Chondrocyte (in vitro differentiated cells): ENCODE data around the gene ASRGL1. TPM values are rescaled to one million over a fixed set of nuclear protein-coding genes. Genes with fewer than 3 reads are reported as not detected.
"Not testable (repeated sequence)": the region's sequence is repeated elsewhere in the genome, so short reads cannot be mapped to it uniquely, and the experiment has no call there.

Experiments used
- DNase-seq: peaks from one replicate; pipeline ENCODE4 v3.0.0; 2021; ENCODE audit warnings: mixed read lengths, low spot score
- H3K27ac Mint-ChIP-seq: one replicate; pipeline ENCODE4 v1.8.0; 2021; ENCODE audit warnings: mild to moderate bottlenecking, moderate library complexity, mixed read lengths; ENCODE audit not compliant: unreplicated experiment
- H3K27me3 Mint-ChIP-seq: 2 replicates; pipeline ENCODE4 v1.8.0; 2021; ENCODE audit warnings: low read depth, mixed read lengths
- H3K36me3 Mint-ChIP-seq: 2 replicates; pipeline ENCODE4 v1.8.0; 2021; ENCODE audit warnings: low read depth, mixed read lengths
- H3K4me1 Mint-ChIP-seq: 2 replicates; pipeline ENCODE4 v1.8.0; 2021; ENCODE audit warnings: low read depth, mild to moderate bottlenecking, mixed read lengths
- H3K4me3 Mint-ChIP-seq: one replicate; pipeline ENCODE4 v1.8.0; 2021; ENCODE audit warnings: mild to moderate bottlenecking, moderate library complexity, mixed read lengths; ENCODE audit not compliant: unreplicated experiment
- H3K9me3 Mint-ChIP-seq: 2 replicates; pipeline ENCODE4 v1.8.0; 2021; ENCODE audit warnings: low read depth, mixed read lengths
- total RNA-seq: library from RNA; stranded (reverse); gene quantifications from 3 replicates; pipeline ENCODE4 v1.2.1, GENCODE V29; 2021
- TF ChIP-seq, protein P1 (sequence below): fragments of 200-600 bp; sonication (generic); IDR thresholded peaks from 2 replicates; pipeline ENCODE4 v1.5.0; 2021; ENCODE audit warnings: antibody characterized with exemption, mild to moderate bottlenecking, moderate library complexity

Gene ASRGL1
- total RNA-seq, 1 donor from 2014 or later = 6.0 TPM

- H3K4me1 Mint-ChIP-seq = no peaks in the 10 kb centered on the region
- H3K4me3 Mint-ChIP-seq = no peak overlapping the region
- TF ChIP-seq, protein P1, sequence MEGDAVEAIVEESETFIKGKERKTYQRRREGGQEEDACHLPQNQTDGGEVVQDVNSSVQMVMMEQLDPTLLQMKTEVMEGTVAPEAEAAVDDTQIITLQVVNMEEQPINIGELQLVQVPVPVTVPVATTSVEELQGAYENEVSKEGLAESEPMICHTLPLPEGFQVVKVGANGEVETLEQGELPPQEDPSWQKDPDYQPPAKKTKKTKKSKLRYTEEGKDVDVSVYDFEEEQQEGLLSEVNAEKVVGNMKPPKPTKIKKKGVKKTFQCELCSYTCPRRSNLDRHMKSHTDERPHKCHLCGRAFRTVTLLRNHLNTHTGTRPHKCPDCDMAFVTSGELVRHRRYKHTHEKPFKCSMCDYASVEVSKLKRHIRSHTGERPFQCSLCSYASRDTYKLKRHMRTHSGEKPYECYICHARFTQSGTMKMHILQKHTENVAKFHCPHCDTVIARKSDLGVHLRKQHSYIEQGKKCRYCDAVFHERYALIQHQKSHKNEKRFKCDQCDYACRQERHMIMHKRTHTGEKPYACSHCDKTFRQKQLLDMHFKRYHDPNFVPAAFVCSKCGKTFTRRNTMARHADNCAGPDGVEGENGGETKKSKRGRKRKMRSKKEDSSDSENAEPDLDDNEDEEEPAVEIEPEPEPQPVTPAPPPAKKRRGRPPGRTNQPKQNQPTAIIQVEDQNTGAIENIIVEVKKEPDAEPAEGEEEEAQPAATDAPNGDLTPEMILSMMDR = no peak
- no peak for DNase-seq
- H3K36me3 Mint-ChIP-seq = peaks cover 2% of the 10 kb centered on the region
- no peak overlapping the region for H3K27ac Mint-ChIP-seq
- H3K9me3 Mint-ChIP-seq = no peaks in the 10 kb centered on the region
- H3K27me3 Mint-ChIP-seq = no peaks in the 10 kb centered on the region
Measured at GRCh38 chr11:62359475-62359874, 22.2 kb downstream of the ASRGL1 start.

GRCh38 chr11:62360685-62361084 is 23.4 kb downstream of the ASRGL1 start:
- no peak for DNase-seq
- no peak overlapping the region for H3K4me3 Mint-ChIP-seq
- H3K4me1 Mint-ChIP-seq = no peaks in the 10 kb centered on the region
- no peaks in the 10 kb centered on the region for H3K9me3 Mint-ChIP-seq
- H3K27ac Mint-ChIP-seq = no peak overlapping the region
- H3K36me3 Mint-ChIP-seq = peaks cover 2% of the 10 kb centered on the region
- H3K27me3 Mint-ChIP-seq = no peaks in the 10 kb centered on the region
- TF ChIP-seq, protein P1 = no peak

- H3K36me3 Mint-ChIP-seq, DNase-seq, H3K27me3 Mint-ChIP-seq, H3K9me3 Mint-ChIP-seq, H3K27ac Mint-ChIP-seq, H3K4me1 Mint-ChIP-seq, H3K4me3 Mint-ChIP-seq: not testable (repeated sequence)
Measured at GRCh38 chr11:62368861-62369477, 31.7 kb downstream of the ASRGL1 start.

DNA sequence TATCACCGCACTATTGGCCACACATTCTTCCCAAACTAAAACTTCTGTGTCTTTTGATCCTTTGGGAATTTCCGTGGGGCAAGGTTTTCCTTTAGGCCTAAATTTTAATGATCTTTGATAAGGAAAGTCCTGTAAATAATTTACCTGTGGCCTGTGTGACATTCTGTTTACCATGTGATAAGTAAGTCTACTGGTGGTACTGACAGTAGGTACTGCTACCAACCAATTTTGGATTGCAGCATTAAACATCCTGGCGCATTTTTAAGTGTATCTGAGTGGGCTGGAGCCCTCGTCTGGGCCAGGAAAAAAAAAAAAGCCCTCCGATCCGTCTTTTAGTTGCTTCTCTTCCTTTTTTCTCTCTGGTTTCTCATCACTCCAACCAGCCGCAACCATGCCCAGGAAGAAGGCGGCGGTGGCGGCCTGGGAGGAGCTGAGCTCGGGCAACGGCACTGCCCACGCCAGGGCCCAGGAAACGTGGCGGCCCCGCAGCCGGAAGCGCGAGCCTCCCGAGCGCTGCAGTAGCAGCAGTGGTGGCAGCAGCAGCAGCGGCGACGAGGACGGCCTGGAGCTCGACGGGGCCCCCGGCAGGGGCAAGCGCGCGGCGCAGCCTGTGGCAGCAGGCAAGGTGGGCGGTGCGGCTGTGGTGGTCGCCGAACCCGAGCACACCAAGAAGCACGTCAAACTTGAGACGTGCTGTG is 33.6 kb downstream of the ASRGL1 start:
- TF ChIP-seq, protein P1 = no peak
- no peak for DNase-seq
- Mint-ChIP-seq H3K27me3 (no peaks in the 10 kb centered on the region), H3K4me1 (no peaks in the 10 kb centered on the region), H3K27ac (no peak overlapping the region), H3K36me3 (no peaks in the 10 kb centered on the region), H3K9me3 (no peaks in the 10 kb centered on the region), H3K4me3 (no peak overlapping the region)

DNA sequence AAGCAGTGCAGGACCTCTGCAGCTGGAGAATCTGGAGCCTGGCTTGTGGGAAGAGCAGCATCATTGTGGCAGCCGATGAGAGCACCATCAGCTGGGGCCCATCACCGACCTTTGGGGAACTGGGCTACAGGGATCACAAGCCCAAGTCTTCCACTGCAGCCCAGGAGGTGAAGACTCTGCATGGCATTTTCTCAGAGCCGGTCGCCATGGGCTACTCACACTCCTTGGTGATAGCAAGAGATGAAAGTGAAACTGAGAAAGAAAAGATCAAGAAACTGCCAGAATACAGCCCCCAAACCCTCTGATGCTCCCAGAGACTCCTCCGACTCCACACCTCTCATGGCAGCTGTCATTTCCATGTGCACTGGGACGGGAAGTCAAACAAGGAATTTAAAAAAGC is 35.6 kb downstream of the ASRGL1 start:
- no peak for DNase-seq
- no peak overlapping the region for H3K4me3 Mint-ChIP-seq

More for the DNA sequence above, 35.6 kb downstream of the ASRGL1 start:
- TF ChIP-seq, protein P1 = no peak
- no peaks in the 10 kb centered on the region for H3K27me3 Mint-ChIP-seq
- H3K27ac Mint-ChIP-seq = no peak overlapping the region
- H3K36me3 Mint-ChIP-seq = no peaks in the 10 kb centered on the region
- no peaks in the 10 kb centered on the region for H3K9me3 Mint-ChIP-seq
- H3K4me1 Mint-ChIP-seq = no peaks in the 10 kb centered on the region
